ENCODE results near the gene KRT13.

The KRT13 gene

DNA sequence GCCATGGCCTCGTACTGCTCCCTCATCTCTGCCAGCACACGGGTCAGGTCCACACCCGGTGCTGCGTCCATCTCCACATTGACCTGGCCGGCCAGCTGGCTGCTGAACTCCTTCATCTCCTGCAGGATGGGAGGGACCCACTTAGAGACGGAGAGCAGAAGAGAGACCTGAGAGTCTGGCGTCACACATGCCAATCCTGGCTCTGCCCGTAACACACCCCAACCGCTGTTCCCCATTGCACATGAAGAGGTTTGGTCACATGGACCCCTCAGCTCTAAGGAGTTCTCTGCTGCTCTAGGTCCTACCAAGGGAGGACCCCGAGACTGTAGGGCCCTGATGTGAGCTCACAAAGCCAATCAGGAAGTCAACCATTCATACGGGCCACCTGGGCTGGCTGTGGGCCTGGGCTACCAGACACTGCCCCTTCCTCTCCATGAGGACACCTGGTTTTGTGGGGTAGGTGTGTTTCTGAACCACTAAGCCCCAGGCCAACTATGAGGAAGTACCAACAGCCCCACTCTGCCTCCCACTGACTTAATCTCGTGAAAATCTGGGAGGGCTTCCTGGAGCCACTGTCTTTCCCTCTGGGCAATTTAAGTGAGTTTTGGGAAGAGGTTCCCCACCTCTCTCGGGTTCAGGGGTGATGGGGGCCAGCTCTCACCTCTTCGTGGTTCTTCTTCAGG lies 10.9 kb upstream of the KRT13 start:
- TF ChIP-seq ZNF70 (CRISPR knock-in tag; IDR thresholded peaks at IDR 0.05), result no peak
- TF ChIP-seq ZC3H10 (CRISPR knock-in tag; IDR thresholded peaks at IDR 0.05), result no peak
- no peak for TF ChIP-seq SNAI2 (CRISPR knock-in tag; IDR thresholded peaks at IDR 0.05)
- no peak for TF ChIP-seq ESRRG (CRISPR knock-in tag; IDR thresholded peaks at IDR 0.05)
- no peak for TF ChIP-seq TOX (CRISPR knock-in tag; IDR thresholded peaks at IDR 0.05; ENCODE audit: borderline replicate concordance)
- TF ChIP-seq, protein P1, sequence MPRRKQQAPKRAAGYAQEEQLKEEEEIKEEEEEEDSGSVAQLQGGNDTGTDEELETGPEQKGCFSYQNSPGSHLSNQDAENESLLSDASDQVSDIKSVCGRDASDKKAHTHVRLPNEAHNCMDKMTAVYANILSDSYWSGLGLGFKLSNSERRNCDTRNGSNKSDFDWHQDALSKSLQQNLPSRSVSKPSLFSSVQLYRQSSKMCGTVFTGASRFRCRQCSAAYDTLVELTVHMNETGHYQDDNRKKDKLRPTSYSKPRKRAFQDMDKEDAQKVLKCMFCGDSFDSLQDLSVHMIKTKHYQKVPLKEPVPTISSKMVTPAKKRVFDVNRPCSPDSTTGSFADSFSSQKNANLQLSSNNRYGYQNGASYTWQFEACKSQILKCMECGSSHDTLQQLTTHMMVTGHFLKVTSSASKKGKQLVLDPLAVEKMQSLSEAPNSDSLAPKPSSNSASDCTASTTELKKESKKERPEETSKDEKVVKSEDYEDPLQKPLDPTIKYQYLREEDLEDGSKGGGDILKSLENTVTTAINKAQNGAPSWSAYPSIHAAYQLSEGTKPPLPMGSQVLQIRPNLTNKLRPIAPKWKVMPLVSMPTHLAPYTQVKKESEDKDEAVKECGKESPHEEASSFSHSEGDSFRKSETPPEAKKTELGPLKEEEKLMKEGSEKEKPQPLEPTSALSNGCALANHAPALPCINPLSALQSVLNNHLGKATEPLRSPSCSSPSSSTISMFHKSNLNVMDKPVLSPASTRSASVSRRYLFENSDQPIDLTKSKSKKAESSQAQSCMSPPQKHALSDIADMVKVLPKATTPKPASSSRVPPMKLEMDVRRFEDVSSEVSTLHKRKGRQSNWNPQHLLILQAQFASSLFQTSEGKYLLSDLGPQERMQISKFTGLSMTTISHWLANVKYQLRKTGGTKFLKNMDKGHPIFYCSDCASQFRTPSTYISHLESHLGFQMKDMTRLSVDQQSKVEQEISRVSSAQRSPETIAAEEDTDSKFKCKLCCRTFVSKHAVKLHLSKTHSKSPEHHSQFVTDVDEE (CRISPR knock-in tag; IDR thresholded peaks at IDR 0.05), result no peak
- TF ChIP-seq TCF4 (CRISPR knock-in tag; IDR thresholded peaks at IDR 0.05; ENCODE audit: borderline replicate concordance), result no peak
- TF ChIP-seq ZNF8 (CRISPR knock-in tag; IDR thresholded peaks at IDR 0.05), result no peak
- no peak for TF ChIP-seq CSDC2 (CRISPR knock-in tag; IDR thresholded peaks at IDR 0.05)
- TF ChIP-seq ZNF565 (CRISPR knock-in tag; conservative IDR thresholded peaks at IDR 0.05; ENCODE audit: low read depth), result no peak
- TF ChIP-seq BACH2 (CRISPR knock-in tag; IDR thresholded peaks at IDR 0.05; ENCODE audit: borderline replicate concordance), result no peak
- TF ChIP-seq ISL1 (CRISPR knock-in tag; IDR thresholded peaks at IDR 0.05), result no peak
- no peak for TF ChIP-seq RARB (CRISPR knock-in tag; IDR thresholded peaks at IDR 0.05)
- no peak for TF ChIP-seq CSRNP3 (CRISPR knock-in tag; IDR thresholded peaks at IDR 0.05)
- no peak for TF ChIP-seq POU6F1 (CRISPR knock-in tag; IDR thresholded peaks at IDR 0.05; ENCODE audit: borderline replicate concordance, low read depth)
- ATAC-seq, result no peak

DNA sequence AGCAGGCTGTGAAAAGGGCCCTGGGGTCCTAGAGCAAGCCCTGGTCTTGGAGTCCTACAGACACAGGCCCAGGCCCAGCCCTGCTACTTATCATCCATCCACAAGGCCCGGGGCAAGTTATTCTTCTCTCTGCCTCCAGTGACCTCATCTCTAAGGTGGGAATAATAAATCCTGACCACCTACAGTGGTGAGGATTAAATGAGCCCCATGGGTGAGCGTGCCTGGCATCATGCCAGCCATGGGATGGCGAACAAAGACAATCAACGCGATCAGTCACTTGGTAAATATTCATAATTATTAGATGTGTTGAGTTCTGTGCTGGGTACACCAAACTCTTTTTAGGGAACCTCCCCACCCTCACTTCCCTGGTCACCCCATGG lies 7.7 kb upstream of the KRT13 start:
- no peak for TF ChIP-seq ZFP3 (CRISPR knock-in tag; IDR thresholded peaks at IDR 0.05)
- ATAC-seq, result no peak

- TF ChIP-seq CREB5 (CRISPR knock-in tag; IDR thresholded peaks at IDR 0.05; ENCODE audit: low read depth), result no peak
- no peak for TF ChIP-seq RARB (CRISPR knock-in tag; IDR thresholded peaks at IDR 0.05)
- no peak for TF ChIP-seq TOX (CRISPR knock-in tag; IDR thresholded peaks at IDR 0.05; ENCODE audit: borderline replicate concordance)
- TF ChIP-seq ZC3H10 (CRISPR knock-in tag; IDR thresholded peaks at IDR 0.05), result no peak
- no peak for TF ChIP-seq SNAI2 (CRISPR knock-in tag; IDR thresholded peaks at IDR 0.05)
- TF ChIP-seq, protein P1 (CRISPR knock-in tag; IDR thresholded peaks at IDR 0.05), result no peak
- TF ChIP-seq ZNF8 (CRISPR knock-in tag; IDR thresholded peaks at IDR 0.05), result no peak
- TF ChIP-seq OSR1 (CRISPR knock-in tag; IDR thresholded peaks at IDR 0.05), result no peak
- no peak for TF ChIP-seq ISL1 (CRISPR knock-in tag; IDR thresholded peaks at IDR 0.05)
- no peak for TF ChIP-seq ZNF70 (CRISPR knock-in tag; IDR thresholded peaks at IDR 0.05)
- no peak for TF ChIP-seq CSDC2 (CRISPR knock-in tag; IDR thresholded peaks at IDR 0.05)
- TF ChIP-seq ESRRG (CRISPR knock-in tag; IDR thresholded peaks at IDR 0.05), result no peak
- TF ChIP-seq ZNF565 (CRISPR knock-in tag; conservative IDR thresholded peaks at IDR 0.05; ENCODE audit: low read depth), result no peak
- TF ChIP-seq POU6F1 (CRISPR knock-in tag; IDR thresholded peaks at IDR 0.05; ENCODE audit: borderline replicate concordance, low read depth), result no peak
- TF ChIP-seq GLIS3 (CRISPR knock-in tag; IDR thresholded peaks at IDR 0.05), result no peak
- no peak for TF ChIP-seq ARNTL (CRISPR knock-in tag; IDR thresholded peaks at IDR 0.05; ENCODE audit: borderline replicate concordance, low read depth)
- TF ChIP-seq PATZ1 (CRISPR knock-in tag; IDR thresholded peaks at IDR 0.05; ENCODE audit: borderline replicate concordance), result no peak
- no peak for TF ChIP-seq ZFP3 (CRISPR knock-in tag; IDR thresholded peaks at IDR 0.05)
- no peak for ATAC-seq
Measured at GRCh38 chr17:41512546-41513167, 7.2 kb upstream of the KRT13 start.
